Stimulated activated CD8-positive, alpha-beta memory T cell treated with anti-CD3 and anti-CD28 coated beads, Interleukin-4, amount 100 ng/mL, for 4 hours (primary cell): ENCODE results near the gene SPAG16.

Experiments used
- DNase-seq, 2 donors: peaks; one replicate each; pipeline ENCODE4 v3.0.0-alpha.2; 2020; ENCODE audit warnings: low read depth in 2 of 2, low spot score in 1 of 2

SPAG16 gene

GRCh38 chr2:213544940-213545339 lies 260.7 kb downstream of the SPAG16 start:
- DNase-seq: no peak

GRCh38 chr2:213545481-213545880 lies 261.2 kb downstream of the SPAG16 start:
- no peak for DNase-seq

GRCh38 chr2:213545964-213546475 lies 261.8 kb downstream of the SPAG16 start:
- no peak for DNase-seq

- DNase-seq: no peak
Observed at GRCh38 chr2:213551526-213551925, 267.3 kb downstream of the SPAG16 start.

GRCh38 chr2:213559053-213559452 lies 274.8 kb downstream of the SPAG16 start:
- DNase-seq: no peak

- DNase-seq: no peak
Observed at GRCh38 chr2:213561759-213562158, 277.5 kb downstream of the SPAG16 start.

GRCh38 chr2:213562539-213563180 lies 278.4 kb downstream of the SPAG16 start:
- no peak for DNase-seq

- no peak for DNase-seq
Observed at GRCh38 chr2:213566846-213567245, 282.6 kb downstream of the SPAG16 start.

GRCh38 chr2:213609570-213610170 lies 325.4 kb downstream of the SPAG16 start:
- no peak for DNase-seq

GRCh38 chr2:213627054-213627710 lies 342.9 kb downstream of the SPAG16 start:
- no peak for DNase-seq

- DNase-seq: no peak
Observed at GRCh38 chr2:213627835-213628460, 343.7 kb downstream of the SPAG16 start.

- no peak for DNase-seq
Observed at GRCh38 chr2:213640738-213641425, 356.6 kb downstream of the SPAG16 start.

GRCh38 chr2:213644926-213645325 lies 360.7 kb downstream of the SPAG16 start:
- no peak for DNase-seq

GRCh38 chr2:213649176-213649575 lies 364.9 kb downstream of the SPAG16 start:
- no peak for DNase-seq

- DNase-seq: no peak
Observed at GRCh38 chr2:213664817-213665216, 380.6 kb downstream of the SPAG16 start.

GRCh38 chr2:213669657-213670056 lies 385.4 kb downstream of the SPAG16 start:
- no peak for DNase-seq

GRCh38 chr2:213678437-213679218 lies 394.4 kb downstream of the SPAG16 start:
- no peak for DNase-seq

- no peak for DNase-seq
Observed at GRCh38 chr2:213679894-213680293, 395.6 kb downstream of the SPAG16 start.

- no peak for DNase-seq
Observed at GRCh38 chr2:213682276-213682675, 398.0 kb downstream of the SPAG16 start.

GRCh38 chr2:213688133-213688532 lies 403.9 kb downstream of the SPAG16 start:
- DNase-seq: no peak
